HepG2 (cell line): ENCODE measurements around the gene HOXA6. TPM values are rescaled to one million over a fixed set of nuclear protein-coding genes. Genes with fewer than 3 reads are reported as not detected.
A peak's percentile ranks its signal among the peaks of the same experiment; 100 is the strongest.

ENCODE experiments used
- ATAC-seq: fragments of 200-7000 bp; cut with Tn5 transposase; 3 replicates; pipeline ENCODE4 v1.9.1; 2020; ENCODE audit warnings: mild to moderate bottlenecking, moderate library complexity
- BruUV-seq: library from RNA; stranded (reverse); fragments of 400-500 nt; replicated peaks from 2 replicates; lab custom pipeline; 2021; lab: Mats Ljungman, UMichigan
- CTCF ChIA-PET: fragments of 300-600 bp; formaldehyde crosslinking; extraction: SDS; loops from one replicate; lab custom pipeline; 2021; ENCODE audit warnings: low total read pairs, inconsistent platforms, low intra/inter-chr PET ratio; lab: Yijun Ruan, JAX
- POLR2A ChIA-PET: fragments of 350-600 bp; sonication (Branson Sonifier 250); formaldehyde crosslinking; loops from one replicate; lab custom pipeline; 2020; ENCODE audit warnings: antibody characterized with exemption, inconsistent platforms; lab: Yijun Ruan, JAX
- DNase-seq: peaks from one replicate; pipeline ENCODE4 v3.0.0-alpha.2; 2015; ENCODE audit warnings: low spot score
- FAIRE-seq: peaks from 3 replicates; lab custom pipeline; 2011; peaks lifted over from hg19 to GRCh38; lab: Jason Lieb, UNC
- H2AFZ ChIP-seq: one replicate; pipeline ENCODE4 v1.6.1; 2011; ENCODE audit warnings: low read length, inconsistent platforms
- H3K27ac ChIP-seq: fragments of 300-600 bp; 3 replicates; pipeline ENCODE4 v1.8.0; 2011; ENCODE audit warnings: mixed run types, mild to moderate bottlenecking, mixed read lengths, low read length, inconsistent platforms; ENCODE audit not compliant: insufficient read depth; ENCODE audit errors: extremely low read length
- H3K27me3 ChIP-seq, 2 experiments: fragments of 200-600 bp in 1 of 2; 2 replicates in 1 of 2; 3 replicates in 1 of 2; pipeline versions ENCODE4 v1.6.0 to v1.8.0; 2011; ENCODE audit warnings: low read length in 2 of 2, mild to moderate bottlenecking in 2 of 2, moderate library complexity in 2 of 2, inconsistent platforms in 1 of 2; ENCODE audit not compliant: insufficient read depth in 2 of 2, control insufficient read depth in 1 of 2
- H3K36me3 ChIP-seq, 2 experiments: fragments of 200-600 bp in 1 of 2; replicated peaks in 1 of 2; 2 replicates in 1 of 2; 3 replicates in 1 of 2; pipeline versions ENCODE4 v1.5.1 to v1.8.0; 2011; ENCODE audit warnings: low read length in 2 of 2, inconsistent platforms in 1 of 2; ENCODE audit not compliant: insufficient read depth in 2 of 2, control insufficient read depth in 1 of 2
- H3K4me1 ChIP-seq: 2 replicates; pipeline ENCODE4 v1.5.1; 2012; ENCODE audit warnings: low read length, inconsistent platforms; ENCODE audit not compliant: insufficient read depth
- H3K4me2 ChIP-seq: 2 replicates; pipeline ENCODE4 v1.6.0; 2011; ENCODE audit warnings: low read depth, low read length, inconsistent platforms
- H3K4me3 ChIP-seq, 3 experiments: fragments of 200-600 bp in 1 of 3; sonication (generic), shearing (Covaris generic) in 1 of 3; replicated peaks in 1 of 3; 2 replicates each; pipeline ENCODE4 v1.5.1; 2011 to 2016; ENCODE audit warnings: low read length in 3 of 3, inconsistent platforms in 2 of 3, low read depth in 2 of 3, mild to moderate bottlenecking in 2 of 3, control low read depth in 1 of 3, mixed read lengths in 1 of 3; ENCODE audit not compliant: insufficient read depth in 1 of 3
- H3K79me2 ChIP-seq: one replicate; pipeline ENCODE4 v1.6.1; 2011; ENCODE audit warnings: low read length, inconsistent platforms; ENCODE audit not compliant: insufficient read depth
- H3K9ac ChIP-seq: 2 replicates; pipeline ENCODE4 v1.6.0; 2011; ENCODE audit warnings: mild to moderate bottlenecking, low read depth, low read length, inconsistent platforms; ENCODE audit not compliant: insufficient read depth
- H3K9me3 ChIP-seq: 2 replicates; pipeline ENCODE4 v1.5.1; 2012; ENCODE audit warnings: mild to moderate bottlenecking, low read length
- H4K20me1 ChIP-seq: 2 replicates; pipeline ENCODE4 v1.6.0; 2011; ENCODE audit warnings: inconsistent platforms, mild to moderate bottlenecking, low read length, moderate library complexity; ENCODE audit not compliant: insufficient read depth
- ARNT2 ChIP-seq: sonication (generic); formaldehyde crosslinking; IDR thresholded peaks from 2 replicates; pipeline ENCODE4 v1.8.0; 2022; ENCODE audit warnings: mild to moderate bottlenecking, low read depth, missing genetic modification reagents, moderate library complexity
- DRAP1 ChIP-seq: IDR thresholded peaks from 2 replicates; pipeline ENCODE4 v1.6.1; 2016; ENCODE audit warnings: missing genetic modification reagents, missing compliant biosample characterization
- HMG20B ChIP-seq: conservative IDR thresholded peaks from 2 replicates; pipeline ENCODE4 v1.6.1; 2016; ENCODE audit warnings: missing genetic modification reagents, missing compliant biosample characterization
- HNF4G ChIP-seq, 2 experiments: sonication (generic) in 1 of 2; formaldehyde crosslinking in 1 of 2; IDR thresholded peaks; 2 replicates each; pipeline versions ENCODE4 v1.4.0 to v1.6.1; 2011 to 2020; ENCODE audit warnings: borderline replicate concordance in 2 of 2, low read depth in 2 of 2, mild to moderate bottlenecking in 2 of 2, low read length in 1 of 2, missing genetic modification reagents in 1 of 2, moderate library complexity in 1 of 2
- NONO ChIP-seq, 2 experiments: fragments of 450-650 bp in 1 of 2; sonication (generic) in 1 of 2; formaldehyde crosslinking in 1 of 2; IDR thresholded peaks in 1 of 2; conservative IDR thresholded peaks in 1 of 2; 2 replicates each; pipeline versions ENCODE4 v1.6.1 to v1.8.0; 2017 to 2022; ENCODE audit warnings: mild to moderate bottlenecking in 1 of 2, missing genetic modification reagents in 1 of 2, moderate library complexity in 1 of 2
- RFX1 ChIP-seq: fragments of 450-650 bp; IDR thresholded peaks from 2 replicates; pipeline ENCODE4 v1.6.1; 2017
- SRY ChIP-seq: sonication (generic); formaldehyde crosslinking; IDR thresholded peaks from 2 replicates; pipeline ENCODE4 v1.8.0; 2022; ENCODE audit warnings: mild to moderate bottlenecking, missing genetic modification reagents
- YY1 ChIP-seq: IDR thresholded peaks from 2 replicates; pipeline ENCODE4 v1.6.1; 2011; ENCODE audit warnings: low read length, low read depth, moderate library complexity, mild to moderate bottlenecking; ENCODE audit not compliant: insufficient read depth, insufficient replicate concordance
- ZBTB38 ChIP-seq: sonication (generic); formaldehyde crosslinking; IDR thresholded peaks from 2 replicates; pipeline ENCODE4 v1.5.1; 2020; ENCODE audit warnings: mild to moderate bottlenecking, missing genetic modification reagents
- ZMYM2 ChIP-seq: sonication (generic); formaldehyde crosslinking; IDR thresholded peaks from 2 replicates; pipeline ENCODE4 v1.8.0; 2022; ENCODE audit warnings: mild to moderate bottlenecking, missing genetic modification reagents
- ZNF274 ChIP-seq: sonication (generic); formaldehyde crosslinking; IDR thresholded peaks from 2 replicates; pipeline ENCODE4 v1.5.1; 2020; ENCODE audit warnings: mild to moderate bottlenecking, missing genetic modification reagents
- ZNF296 ChIP-seq: sonication (generic); formaldehyde crosslinking; conservative IDR thresholded peaks from 2 replicates; pipeline ENCODE4 v1.5.0; 2020; ENCODE audit warnings: mild to moderate bottlenecking, missing genetic modification reagents
- ZNF446 ChIP-seq: sonication (generic); formaldehyde crosslinking; IDR thresholded peaks from 2 replicates; pipeline ENCODE4 v1.5.0; 2020; ENCODE audit warnings: mild to moderate bottlenecking, missing genetic modification reagents
- ZNF503 ChIP-seq: sonication (generic); formaldehyde crosslinking; IDR thresholded peaks from 2 replicates; pipeline ENCODE4 v1.4.0; 2020; ENCODE audit warnings: missing genetic modification reagents
- WGBS: methylation state at CpG from one replicate; pipeline ENCODE4 v1.1.6; 2017; ENCODE audit warnings: low lambda C conversion rate; 5-methylcytosine and 5-hydroxymethylcytosine counted together
- in situ Hi-C: cut with HindIII; loops from 2 replicates; pipeline ENCODE4 v1.10.0; 2017; ENCODE audit warnings: low pct_unique_long_range_greater_than_20kb; ENCODE audit not compliant: extremely low pct_ligation_motif_present
- intact Hi-C: fragments of 100-400 bp; cut with micrococcal nuclease; formaldehyde crosslinking; loops from one replicate; pipeline ENCODE4 v1.10.0; 2022; ENCODE audit not compliant: unreplicated experiment
- polyA plus RNA-seq, 8 experiments: library from polyadenylated mRNA; depleted of rRNA in 3 of 8; stranded (reverse) in 7 of 8; unstranded in 1 of 8; fragments of >200 nt; fragmentation: Illumina TruSeq in 4 of 8; extraction: Trizol in 4 of 8; gene quantifications; 2 replicates each; pipeline versions ENCODE4 v1.2.1 to v1.2.3, GENCODE V29; 2011 to 2016; ENCODE audit warnings: low read depth in 4 of 8, missing spikeins in 1 of 8, mixed read lengths in 1 of 8; ENCODE audit not compliant: insufficient read depth in 1 of 8
- total RNA-seq, 5 experiments: library from RNA; depleted of rRNA; stranded (reverse); fragments of >200 nt; fragmentation: Illumina TruSeq; extraction: Trizol; gene quantifications; 2 replicates each; pipeline ENCODE4 v1.2.3, GENCODE V29; 2016; ENCODE audit warnings: low read depth in 1 of 5
- TF ChIP-seq, protein P1 (sequence below): IDR thresholded peaks from 2 replicates; pipeline ENCODE4 v1.6.1; 2016; ENCODE audit warnings: missing compliant biosample characterization, missing genetic modification reagents, borderline replicate concordance

The HOXA6 gene
- total and polyA plus RNA-seq, 2 of the 13 experiments (the other 11 are each of a cell fraction or from before 2014, with no cell fraction given), result 1.3 to 1.5 TPM

DNA sequence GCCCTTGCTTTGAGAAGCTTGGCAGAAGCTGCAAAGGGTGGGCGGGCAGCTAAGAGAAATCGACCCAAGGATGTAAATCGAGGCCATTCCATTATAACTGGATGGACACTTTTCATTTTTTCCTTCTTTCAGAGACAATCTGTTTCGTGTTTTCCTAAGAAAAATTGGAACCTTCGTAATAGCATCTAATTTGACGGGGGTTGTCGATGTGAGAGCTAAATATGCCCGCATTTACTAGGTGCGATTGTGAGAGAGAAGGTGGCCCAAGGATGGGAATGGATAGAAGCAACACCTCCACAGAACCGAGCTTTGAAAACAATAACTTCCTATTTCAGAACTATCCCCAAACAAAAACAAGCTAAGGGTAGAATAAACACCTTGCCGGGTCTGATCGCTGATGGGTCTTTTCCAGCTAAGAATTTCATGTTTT, 16.2 kb downstream of the HOXA6 start (continued):
- 0 out of 2 replicates have a peak, but pooled peaks have one; percentile 12 for TF ChIP-seq ZNF503 (CRISPR knock-in tag)
- peak; percentile 17; the same call in 1 of the 2 replicates for TF ChIP-seq ZBTB38 (CRISPR knock-in tag)

DNA sequence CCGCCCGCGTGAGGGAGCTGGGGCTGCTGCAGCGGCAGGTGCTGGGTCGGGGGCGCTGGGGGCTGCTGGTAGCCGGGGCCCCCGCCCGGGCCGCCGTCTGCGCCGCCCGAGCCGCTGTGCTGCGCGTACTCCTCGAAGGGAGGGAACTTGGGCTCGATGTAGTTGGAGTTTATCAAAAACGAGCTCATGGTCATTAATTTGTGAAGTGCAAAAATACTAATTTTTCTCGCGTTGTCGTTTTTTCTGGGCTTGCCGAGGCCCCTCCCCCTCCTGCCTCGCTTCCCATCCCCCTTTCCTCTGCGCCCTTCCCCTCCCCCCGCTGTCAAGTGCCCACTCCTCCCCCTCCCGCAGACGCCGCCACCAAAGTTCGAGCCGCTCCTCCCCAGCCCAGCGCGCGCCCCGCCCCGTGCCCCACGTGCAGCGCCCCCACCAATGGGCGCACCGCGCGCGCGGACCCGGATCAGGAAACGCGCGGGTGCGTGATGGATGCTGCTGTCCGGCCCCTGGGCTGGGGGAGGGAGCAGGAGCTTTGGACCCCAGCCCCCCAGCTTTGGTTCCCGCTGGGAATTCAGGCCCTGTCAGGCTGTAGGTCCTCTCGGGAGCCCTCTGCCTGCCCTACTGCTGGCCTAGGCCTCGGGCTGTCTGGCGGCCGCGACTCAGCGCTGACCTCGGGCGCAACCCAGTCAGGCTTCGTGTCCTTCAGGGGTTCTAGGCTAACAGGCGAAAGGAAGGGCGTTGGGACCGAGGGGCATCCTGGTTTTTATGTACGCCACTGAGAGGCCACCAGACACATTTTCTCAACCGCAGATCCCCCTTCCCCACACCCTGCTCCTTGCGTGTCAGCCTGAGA, 16.8 kb downstream of the HOXA6 start, which contains the start of gene HOXA4:
HOXA4 (minus strand) TSS at position 218 of the 850 bp plus-strand sequence; CDS start at position 194, 24 bp downstream.
- no peak for FAIRE-seq
- ATAC-seq, result peak; percentile 89
- POLR2A ChIA-PET, result interaction anchor here (0.8 to 5.0 kb wide), 16 partner anchors 10 to 782 kb away, joined by 3 to 118 read pairs (median 4); partner anchors contain the start of genes HOXA1, HOXA3, HOXA5 and SKAP2
- no TSS peak for BruUV-seq
- Histone ChIP-seq H3K4me2 (peak within 1 kb of the TSS; percentile 91), H3K4me3 (peak within 1 kb of the TSS; percentile 62 to 88 (median 69)), H4K20me1 (no peaks in the 10 kb centered on the region), H2AFZ (no peak within 1 kb of the TSS), H3K9me3 (no peaks in the 10 kb centered on the region), H3K36me3 (no peaks in the 10 kb centered on the region), H3K79me2 (no peaks in the 10 kb centered on the region), H3K27me3 (no peaks in the 10 kb centered on the region), H3K9ac (peak within 1 kb of the TSS; percentile 82), H3K27ac (peak within 1 kb of the TSS; percentile 78), H3K4me1 (peaks cover 90% of the 10 kb centered on the region)
- 3% methylated on average over 23 of the region's 67 CpGs for WGBS
- in situ Hi-C loops (no loop called here), intact Hi-C loops (loop anchor here (1.0 to 5.0 kb wide), 2 partner anchors 8 to 163 kb away; no protein-coding TSS in a partner anchor)
- CTCF ChIA-PET, result interaction anchor here (1.3 kb wide), 1 partner anchor 444 kb away, joined by 3 read pairs; no protein-coding TSS in a partner anchor
- peak; percentile 77 for DNase-seq
- TF ChIP-seq ZMYM2 (CRISPR knock-in tag) (peak; percentile 61; the same call in 1 of the 2 replicates), DRAP1 (CRISPR knock-in tag) (peak; percentile 47; the same call in 1 of the 2 replicates), ZNF274 (CRISPR knock-in tag) (peak; percentile 87; the same call in 1 of the 2 replicates), YY1 (peak; percentile 77), ZNF446 (CRISPR knock-in tag) (peak; percentile 35; the same call in 1 of the 2 replicates), RFX1 (no peak), NONO (IDR thresholded peaks at IDR 0.05) (no peak), NONO (CRISPR knock-in tag; conservative IDR thresholded peaks at IDR 0.05) (peak; percentile 62; the same call in 1 of the 2 replicates), ZNF296 (CRISPR knock-in tag) (0 out of 2 replicates have a peak, but pooled peaks have one; percentile 24), SRY (peak; percentile 34; the same call in 1 of the 2 replicates), ARNT2 (CRISPR knock-in tag) (peak; percentile 70), HNF4G (IDR thresholded peaks at IDR 0.05; ENCODE audit: borderline replicate concordance, low read depth, low read length) (peak; percentile 36; the same call in 1 of the 2 replicates), HNF4G (CRISPR knock-in tag; IDR thresholded peaks at IDR 0.05; ENCODE audit: borderline replicate concordance, low read depth) (no peak), HMG20B (CRISPR knock-in tag) (no peak)
- TF ChIP-seq, protein P1, sequence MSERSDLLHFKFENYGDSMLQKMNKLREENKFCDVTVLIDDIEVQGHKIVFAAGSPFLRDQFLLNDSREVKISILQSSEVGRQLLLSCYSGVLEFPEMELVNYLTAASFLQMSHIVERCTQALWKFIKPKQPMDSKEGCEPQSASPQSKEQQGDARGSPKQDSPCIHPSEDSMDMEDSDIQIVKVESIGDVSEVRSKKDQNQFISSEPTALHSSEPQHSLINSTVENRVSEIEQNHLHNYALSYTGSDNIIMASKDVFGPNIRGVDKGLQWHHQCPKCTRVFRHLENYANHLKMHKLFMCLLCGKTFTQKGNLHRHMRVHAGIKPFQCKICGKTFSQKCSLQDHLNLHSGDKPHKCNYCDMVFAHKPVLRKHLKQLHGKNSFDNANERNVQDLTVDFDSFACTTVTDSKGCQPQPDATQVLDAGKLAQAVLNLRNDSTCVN (CRISPR knock-in tag), result 0 out of 2 replicates have a peak, but pooled peaks have one; percentile 19
